GM12892 (cell line): ENCODE data around the gene CHST13.
A peak's percentile ranks its signal among the peaks of the same experiment; 100 is the strongest.
"Not testable (repeated sequence)": the region's sequence is repeated elsewhere in the genome, so short reads cannot be mapped to it uniquely, and the experiment has no call there.

Experiments used
- DNase-seq: peaks from one replicate; pipeline ENCODE4 v3.0.0; 2011; ENCODE audit not compliant: insufficient read length
- FAIRE-seq: peaks from 2 replicates; lab custom pipeline; 2011; peaks lifted over from hg19 to GRCh38; lab: Jason Lieb, UNC
- POLR2A ChIP-seq: IDR thresholded peaks from 2 replicates; pipeline ENCODE4 v1.6.1; 2011; ENCODE audit warnings: low read depth, low read length, control low read depth
- POLR2AphosphoS5 ChIP-seq: IDR thresholded peaks from 2 replicates; pipeline ENCODE4 v1.6.1; 2011; ENCODE audit warnings: low read depth, low read length, control low read depth
- TAF1 ChIP-seq: IDR thresholded peaks from 2 replicates; pipeline ENCODE4 v1.6.1; 2011; ENCODE audit warnings: low read depth, mild to moderate bottlenecking, control low read depth, low read length, borderline replicate concordance

The CHST13 gene

DNA sequence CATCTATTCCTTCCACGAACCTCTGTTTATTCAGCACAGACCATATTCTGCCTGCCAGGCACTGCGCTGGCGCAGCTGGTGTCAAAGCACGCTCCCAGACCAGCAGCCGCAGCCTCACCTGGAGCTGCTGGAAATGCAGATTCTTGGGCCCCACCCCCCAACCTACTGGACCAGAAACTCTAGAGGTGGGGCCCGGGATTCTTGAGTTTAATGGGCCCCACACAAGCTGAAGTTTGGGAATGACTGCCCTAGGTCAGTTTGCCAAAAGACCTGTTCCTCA lies 7.0 kb downstream of the CHST13 start:
- no peak for TF ChIP-seq POLR2AphosphoS5
- no peak for TF ChIP-seq POLR2A
- TF ChIP-seq TAF1 = no peak
- DNase-seq (no peak), FAIRE-seq (no peak)

DNA sequence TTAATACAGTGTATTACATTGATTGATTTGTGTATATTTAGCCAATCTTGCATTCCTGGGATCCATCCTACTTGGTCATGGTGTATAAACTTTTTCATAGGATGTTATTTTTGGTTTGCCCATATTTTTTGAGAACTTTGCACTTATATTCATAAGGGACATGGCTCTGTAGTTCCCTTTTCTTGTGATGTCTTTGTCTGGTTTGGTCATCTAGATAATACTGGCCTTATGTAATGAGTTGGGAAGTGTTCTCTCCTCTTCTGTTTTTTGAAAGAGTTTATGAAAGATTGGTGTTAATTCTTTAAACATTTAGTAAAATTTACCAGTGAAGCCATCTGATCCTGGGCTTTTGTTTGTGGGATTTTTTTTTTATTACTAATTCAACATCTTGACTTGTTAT lies 9.6 kb downstream of the CHST13 start:
- DNase-seq = no peak
- no peak for FAIRE-seq
- TF ChIP-seq TAF1 (no peak), POLR2AphosphoS5 (no peak), POLR2A (no peak)

DNA sequence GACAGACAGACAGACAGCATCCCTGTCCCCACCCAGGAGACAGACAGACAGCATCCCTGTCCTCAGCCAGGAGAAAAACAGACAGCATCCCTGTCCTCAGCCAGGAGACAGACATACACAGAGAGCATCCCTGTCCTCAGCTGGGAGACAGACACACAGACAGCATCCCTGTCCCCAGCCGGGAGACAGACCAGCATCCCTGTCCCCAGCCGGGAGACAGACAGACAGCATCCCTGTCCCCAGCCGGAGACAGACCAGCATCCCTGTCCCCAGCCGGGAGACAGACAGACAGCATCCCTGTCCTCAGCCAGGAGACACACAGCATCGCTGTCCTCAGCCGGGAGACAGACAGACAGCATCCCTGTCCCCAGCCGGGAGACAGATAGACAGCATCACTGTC lies 10.8 kb downstream of the CHST13 start:
- FAIRE-seq, DNase-seq: not testable (repeated sequence)

- no peak for FAIRE-seq
- DNase-seq = no peak
- TF ChIP-seq POLR2AphosphoS5 = no peak
- no peak for TF ChIP-seq POLR2A
- no peak for TF ChIP-seq TAF1
Measured at GRCh38 chr3:126535636-126536035, 11.7 kb downstream of the CHST13 start.

- TF ChIP-seq POLR2A (no peak), TAF1 (no peak), POLR2AphosphoS5 (no peak)
- FAIRE-seq (no peak), DNase-seq (no peak)
Measured at GRCh38 chr3:126536126-126536525, 12.2 kb downstream of the CHST13 start.

DNA sequence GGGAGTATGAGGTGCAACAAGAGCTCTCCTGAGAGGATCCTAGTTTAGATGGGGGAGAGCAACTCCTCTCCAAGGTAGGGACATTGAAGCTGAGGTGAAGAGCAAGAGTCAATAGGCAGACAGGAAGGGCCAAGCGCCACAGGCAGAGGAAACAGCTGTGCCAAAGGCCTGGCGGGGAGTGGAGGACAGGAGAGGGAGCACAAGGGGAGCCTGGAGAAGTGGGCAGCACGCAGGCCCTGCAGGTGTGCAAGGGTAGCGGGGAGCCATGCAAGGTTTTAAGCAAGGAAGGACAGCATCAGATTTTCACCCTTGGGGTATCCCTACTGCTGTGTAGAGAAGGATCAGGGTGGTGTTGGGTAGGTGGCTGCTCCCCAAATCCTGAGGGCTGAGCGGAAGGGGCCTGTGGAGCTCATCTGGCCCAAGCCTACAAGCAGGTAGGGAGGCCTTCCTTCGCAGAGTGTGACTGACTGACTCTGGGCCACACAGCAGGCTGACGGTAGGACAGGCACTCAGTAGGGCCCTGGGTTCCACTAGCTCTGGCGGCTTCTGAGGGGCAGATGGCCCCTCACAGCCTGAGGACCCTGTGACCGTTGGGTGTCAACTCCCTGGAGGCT lies 13.3 kb downstream of the CHST13 start:
- FAIRE-seq (no peak), DNase-seq (no peak)
- TF ChIP-seq POLR2A = no peak
- TF ChIP-seq TAF1 = no peak
- TF ChIP-seq POLR2AphosphoS5 = no peak

DNA sequence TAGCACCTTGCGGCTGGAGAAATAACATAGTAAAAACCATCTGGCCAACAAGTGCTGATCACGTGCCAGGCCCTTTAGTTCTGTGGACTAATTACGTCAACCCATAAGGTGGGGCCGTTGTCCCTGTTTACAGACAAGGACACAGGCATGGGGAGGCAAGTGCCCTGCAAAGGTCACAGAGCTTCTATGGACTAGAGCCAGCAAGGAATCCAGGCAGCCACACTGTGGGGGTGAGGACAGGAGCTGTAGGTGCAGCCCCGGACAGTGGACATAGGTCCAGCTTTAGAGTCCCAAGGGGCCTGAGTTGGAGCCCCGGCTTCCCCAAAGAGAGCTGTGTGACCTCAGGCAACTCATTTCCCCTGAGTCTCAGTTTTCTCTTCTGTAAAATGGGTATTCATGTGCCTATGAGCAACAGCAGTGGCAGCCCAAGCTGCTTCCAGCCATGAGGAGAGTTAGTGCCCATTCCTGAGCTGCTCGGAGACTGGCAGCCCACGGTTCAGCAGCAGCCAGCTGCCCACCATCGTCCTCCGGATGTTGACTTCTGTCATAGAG lies 13.9 kb downstream of the CHST13 start:
- TF ChIP-seq POLR2A (no peak), POLR2AphosphoS5 (no peak), TAF1 (no peak)
- DNase-seq (no peak), FAIRE-seq (no peak)

GRCh38 chr3:126538316-126538715 lies 14.4 kb downstream of the CHST13 start:
- TF ChIP-seq TAF1 = no peak
- TF ChIP-seq POLR2A = no peak
- TF ChIP-seq POLR2AphosphoS5 = no peak
- DNase-seq (no peak), FAIRE-seq (no peak)

- TF ChIP-seq POLR2A (no peak), TAF1 (no peak), POLR2AphosphoS5 (no peak)
Measured at GRCh38 chr3:126538966-126539365, 15.0 kb downstream of the CHST13 start.

DNA sequence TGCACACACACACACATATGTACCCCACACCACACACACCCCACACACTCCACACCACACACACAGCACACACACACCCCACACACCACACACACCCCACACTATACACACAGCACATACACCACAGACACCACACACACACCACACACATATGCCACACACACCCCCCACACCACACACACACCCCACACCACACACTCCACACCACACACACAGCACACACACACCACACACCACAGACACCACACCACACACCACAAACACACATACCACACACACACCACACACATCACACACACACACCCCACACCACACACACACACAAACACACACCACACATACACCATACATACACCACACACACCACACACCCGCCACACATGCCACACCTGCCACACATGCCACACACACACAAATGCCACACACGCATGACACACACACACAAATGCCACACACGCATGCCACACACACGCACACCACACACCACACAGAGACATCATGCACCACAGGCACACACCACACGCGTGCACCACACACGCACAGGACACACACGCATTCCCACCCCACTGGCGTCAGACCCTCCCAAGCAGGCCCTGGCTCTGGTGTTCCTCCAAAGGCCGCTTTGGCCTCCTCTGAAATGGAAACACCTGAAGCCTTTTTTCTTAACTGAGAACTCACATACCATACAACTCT lies 15.7 kb downstream of the CHST13 start:
- DNase-seq (no peak), FAIRE-seq (peak; percentile 78)

More at GRCh38 chr3:126538966-126539365, 15.0 kb downstream of the CHST13 start:
- FAIRE-seq = no peak
- no peak for DNase-seq

GRCh38 chr3:126540342-126540849 lies 16.4 kb downstream of the CHST13 start:
- FAIRE-seq = no peak
- TF ChIP-seq POLR2AphosphoS5 = no peak
- no peak for TF ChIP-seq POLR2A
- no peak for TF ChIP-seq TAF1
- DNase-seq = no peak

More for the DNA sequence above, 15.7 kb downstream of the CHST13 start:
- TF ChIP-seq POLR2A (no peak), POLR2AphosphoS5 (no peak), TAF1 (no peak)
